Activated naive CD4-positive, alpha-beta T cell treated with anti-CD3 and anti-CD28 coated beads, Interleukin-2, amount 10 ng/mL, durations not matched to agents 7 days and 5 days (primary cell): Measurements from ENCODE around the gene MNAT1.
"Not testable (repeated sequence)": the region's sequence is repeated elsewhere in the genome, so short reads cannot be mapped to it uniquely, and the experiment has no call there.

Experiments used
- CTCF ChIA-PET: fragments of 350-600 bp; sonication (Branson Sonifier 250); formaldehyde crosslinking; loops from one replicate; lab custom pipeline; 2021; ENCODE audit warnings: antibody characterized with exemption; lab: Charles Lee
- DNase-seq: peaks from one replicate; pipeline ENCODE4 v3.0.0-alpha.2; 2020
- H3K27ac Mint-ChIP-seq: one replicate; pipeline ENCODE4 v1.8.0; 2021; ENCODE audit warnings: mild to moderate bottlenecking, moderate library complexity, mixed read lengths
- H3K27me3 Mint-ChIP-seq: one replicate; pipeline ENCODE4 v1.8.0; 2021; ENCODE audit warnings: mild to moderate bottlenecking, mixed read lengths
- H3K36me3 Mint-ChIP-seq: one replicate; pipeline ENCODE4 v1.8.0; 2021; ENCODE audit warnings: mixed read lengths
- H3K4me1 Mint-ChIP-seq: one replicate; pipeline ENCODE4 v1.8.0; 2021; ENCODE audit warnings: mixed read lengths
- H3K4me3 Mint-ChIP-seq: one replicate; pipeline ENCODE4 v1.8.0; 2021; ENCODE audit warnings: mild to moderate bottlenecking, moderate library complexity, mixed read lengths
- H3K9me3 Mint-ChIP-seq: one replicate; pipeline ENCODE4 v1.8.0; 2021; ENCODE audit warnings: mixed read lengths

Gene MNAT1

DNA sequence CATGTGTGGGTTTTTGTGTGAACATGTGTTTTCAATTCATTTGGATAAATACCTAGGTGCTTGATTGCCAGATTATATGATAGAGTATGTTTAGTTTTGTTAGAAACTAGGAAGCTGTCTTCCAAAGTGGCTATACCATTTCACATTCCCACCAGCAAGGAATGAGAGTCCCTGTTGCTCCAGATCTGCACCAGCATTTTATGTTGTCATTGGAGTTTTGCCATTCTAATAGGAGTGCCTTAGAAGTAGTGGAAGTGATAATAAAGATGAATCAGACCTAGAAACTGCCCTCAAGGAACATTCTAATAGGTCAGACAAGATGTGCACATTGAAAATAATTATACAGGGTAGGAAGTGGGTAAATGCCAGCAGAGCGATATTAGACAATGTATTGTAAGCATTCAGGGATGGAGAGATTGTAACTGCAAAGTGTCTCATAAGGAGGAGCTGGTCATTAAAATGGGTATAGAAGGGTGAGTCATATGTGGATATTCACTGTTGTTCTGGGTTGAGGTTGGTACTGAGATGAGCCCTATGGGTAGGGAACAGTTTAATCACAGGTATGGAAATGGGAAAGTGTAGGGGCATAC, 71.4 kb downstream of the MNAT1 start:
- no peak for DNase-seq

DNA sequence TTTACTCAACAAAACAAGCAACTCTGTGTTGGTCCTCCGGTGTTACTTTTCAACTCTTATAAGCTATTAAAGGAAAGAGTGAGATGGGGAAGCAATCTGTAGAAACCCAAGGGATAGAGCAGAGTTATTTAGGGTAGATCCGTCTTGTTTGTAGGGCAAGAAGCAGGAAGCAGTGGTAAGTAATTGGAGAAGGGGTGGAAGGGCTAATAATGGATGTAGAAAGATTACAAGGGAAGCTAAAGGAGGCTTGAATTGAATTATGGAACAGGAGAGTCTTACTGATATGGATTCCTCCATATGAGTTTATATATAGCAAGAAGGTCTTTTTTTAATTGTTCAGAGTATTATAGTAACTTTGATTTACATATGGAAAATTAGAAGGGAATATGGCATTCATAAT, 72.7 kb downstream of the MNAT1 start:
- Mint-ChIP-seq H3K4me3 (no peak overlapping the region), H3K27me3 (no peaks in the 10 kb centered on the region), H3K4me1 (no peaks in the 10 kb centered on the region), H3K9me3 (no peaks in the 10 kb centered on the region), H3K36me3 (peaks cover 3% of the 10 kb centered on the region), H3K27ac (no peak overlapping the region)
- no peak for DNase-seq
- CTCF ChIA-PET: no interaction called here

More for the DNA sequence above, 71.4 kb downstream of the MNAT1 start:
- Mint-ChIP-seq H3K9me3 (no peaks in the 10 kb centered on the region), H3K27ac (no peak overlapping the region), H3K36me3 (peaks cover 3% of the 10 kb centered on the region), H3K27me3 (no peaks in the 10 kb centered on the region), H3K4me1 (no peaks in the 10 kb centered on the region), H3K4me3 (no peak overlapping the region)
- CTCF ChIA-PET: no interaction called here

DNA sequence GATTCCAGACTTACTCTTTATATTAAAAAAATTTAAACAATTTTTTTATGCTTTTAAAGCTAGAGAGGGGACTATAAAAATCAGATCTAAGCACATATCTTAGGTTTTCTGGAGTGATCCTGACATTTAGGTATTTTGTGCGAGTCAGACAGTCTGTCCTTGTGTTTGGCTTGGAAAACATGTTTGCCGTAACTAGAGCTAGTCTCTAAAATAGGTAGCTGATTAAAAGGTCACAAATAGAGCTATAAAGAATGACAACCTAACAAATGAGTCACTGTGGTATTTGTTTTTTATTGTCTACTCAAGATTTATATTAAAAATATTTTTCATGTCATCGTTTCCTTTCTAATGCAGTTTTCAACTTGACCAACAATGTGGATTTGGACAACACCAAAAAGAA, 73.4 kb downstream of the MNAT1 start:
- DNase-seq: no peak
- Mint-ChIP-seq H3K27ac (no peak overlapping the region), H3K9me3 (no peaks in the 10 kb centered on the region), H3K4me1 (no peaks in the 10 kb centered on the region), H3K36me3 (peaks cover 9% of the 10 kb centered on the region), H3K4me3 (no peak overlapping the region), H3K27me3 (no peaks in the 10 kb centered on the region)
- CTCF ChIA-PET: no interaction called here

DNA sequence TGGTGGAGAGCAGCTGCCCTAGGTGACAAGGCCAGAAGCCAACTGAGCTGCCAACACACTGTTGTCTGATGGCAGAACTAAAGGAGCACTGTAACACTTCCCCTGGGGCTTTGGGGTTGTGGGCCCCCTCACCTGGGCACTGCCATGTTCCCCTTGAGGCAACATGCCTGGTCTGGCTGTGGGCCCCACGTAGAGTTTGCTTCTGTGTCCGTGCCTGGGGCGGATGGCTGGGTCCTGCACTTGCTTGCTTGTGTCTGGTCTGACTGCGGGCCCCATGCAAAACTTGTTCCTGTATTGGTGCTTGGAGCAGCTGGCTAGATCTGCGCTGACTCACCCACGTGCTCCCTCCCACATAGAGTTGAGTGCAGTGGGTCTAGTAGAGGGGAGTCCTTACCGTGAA, 78.4 kb downstream of the MNAT1 start:
- Mint-ChIP-seq H3K9me3 (no peaks in the 10 kb centered on the region), H3K4me1 (peaks cover 2% of the 10 kb centered on the region), H3K36me3 (peaks cover 14% of the 10 kb centered on the region), H3K27me3 (no peaks in the 10 kb centered on the region), H3K27ac (no peak overlapping the region), H3K4me3 (no peak overlapping the region)
- CTCF ChIA-PET: no interaction called here
- no peak for DNase-seq

DNA sequence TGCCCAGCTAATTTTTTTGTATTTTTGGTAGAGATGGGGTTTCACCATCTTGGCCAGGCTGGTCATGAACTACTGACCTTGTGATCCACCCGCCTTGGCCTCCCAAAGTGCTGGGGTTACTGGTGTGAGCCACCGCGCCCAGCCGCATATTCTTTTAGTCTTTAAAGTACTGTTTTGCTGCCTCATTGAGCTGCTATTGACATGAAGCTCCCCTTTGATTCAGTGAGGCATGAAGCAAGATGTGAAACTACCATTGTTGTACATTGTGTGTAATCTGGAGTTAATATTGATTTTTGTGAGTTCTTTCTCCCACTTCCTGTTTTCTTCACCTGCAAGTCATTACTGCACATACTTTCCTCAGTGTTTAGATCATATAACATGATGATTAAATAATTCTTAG, 80.8 kb downstream of the MNAT1 start:
- H3K4me3 Mint-ChIP-seq: no peak overlapping the region
- no peak for DNase-seq
- no peaks in the 10 kb centered on the region for H3K27me3 Mint-ChIP-seq
- H3K9me3 Mint-ChIP-seq: no peaks in the 10 kb centered on the region
- H3K27ac Mint-ChIP-seq: no peak overlapping the region
- CTCF ChIA-PET: no interaction called here
- H3K4me1 Mint-ChIP-seq: peaks cover 2% of the 10 kb centered on the region
- H3K36me3 Mint-ChIP-seq: peaks cover 16% of the 10 kb centered on the region

DNA sequence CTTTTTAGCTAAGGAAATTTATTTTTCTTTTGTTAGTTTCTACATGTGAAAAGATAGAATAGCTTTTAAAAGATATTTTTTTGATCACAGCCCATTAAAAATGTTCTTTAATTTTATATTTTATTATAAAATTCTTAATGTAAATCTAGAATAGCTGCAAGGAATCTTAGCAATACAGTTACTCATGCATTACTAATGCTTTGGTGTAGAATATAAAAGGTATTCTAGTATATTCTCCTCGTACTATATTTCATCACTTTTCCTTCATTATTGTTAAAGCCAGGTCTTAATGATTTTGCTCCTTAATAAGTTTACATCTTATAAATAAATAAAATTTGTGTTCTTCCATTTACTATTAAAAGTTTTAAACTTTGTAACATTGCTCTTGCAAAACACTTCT, 82.6 kb downstream of the MNAT1 start:
- CTCF ChIA-PET: no interaction called here
- H3K4me1 Mint-ChIP-seq: peaks cover 2% of the 10 kb centered on the region
- no peak overlapping the region for H3K27ac Mint-ChIP-seq
- no peaks in the 10 kb centered on the region for H3K27me3 Mint-ChIP-seq
- no peaks in the 10 kb centered on the region for H3K9me3 Mint-ChIP-seq
- DNase-seq: no peak
- peaks cover 14% of the 10 kb centered on the region for H3K36me3 Mint-ChIP-seq
- H3K4me3 Mint-ChIP-seq: no peak overlapping the region

DNA sequence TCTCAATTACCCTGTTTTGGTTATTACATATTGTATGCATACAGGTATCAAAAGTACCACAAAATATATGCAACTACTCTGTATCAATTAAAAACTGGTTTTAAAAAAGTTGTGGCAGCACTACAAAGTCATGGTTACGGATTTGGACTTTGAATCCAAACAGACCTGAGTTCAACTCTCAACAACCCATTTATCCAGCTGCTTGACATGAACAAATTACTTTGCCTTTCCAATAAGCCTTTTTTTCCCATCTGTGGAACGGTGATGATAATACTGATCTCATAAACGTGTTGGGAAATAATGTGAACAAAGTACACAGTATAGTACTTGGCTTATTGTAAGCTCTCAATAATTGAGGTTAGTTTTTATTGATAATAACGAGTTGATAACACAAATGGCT, 85.0 kb downstream of the MNAT1 start:
- Mint-ChIP-seq H3K4me3 (no peak overlapping the region), H3K27ac (no peak overlapping the region), H3K4me1 (peaks cover 2% of the 10 kb centered on the region), H3K27me3 (no peaks in the 10 kb centered on the region), H3K36me3 (peaks cover 2% of the 10 kb centered on the region), H3K9me3 (no peaks in the 10 kb centered on the region)
- CTCF ChIA-PET: no interaction called here
- DNase-seq: no peak

DNA sequence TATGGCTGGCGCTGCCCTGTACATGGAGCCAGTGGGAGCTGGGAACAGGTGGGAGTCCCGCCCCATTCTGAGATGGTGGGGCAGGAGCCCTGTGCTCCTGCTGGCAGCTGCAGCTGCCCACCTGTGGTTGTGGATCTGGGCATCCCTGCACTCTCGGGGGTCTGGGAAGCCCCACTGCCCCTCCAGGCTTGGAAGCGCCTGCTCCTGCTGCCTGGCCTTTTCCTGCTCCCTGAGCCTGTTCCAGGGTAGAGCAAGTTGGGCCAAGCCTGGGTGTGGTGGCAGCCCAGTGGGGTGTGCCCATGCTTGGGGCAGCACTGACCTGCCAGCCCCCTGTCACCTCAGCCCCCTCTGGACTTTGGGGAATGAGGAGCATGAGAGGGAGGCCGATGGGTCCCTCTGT, 104.0 kb downstream of the MNAT1 start:
- peaks cover 14% of the 10 kb centered on the region for H3K36me3 Mint-ChIP-seq
- no peaks in the 10 kb centered on the region for H3K27me3 Mint-ChIP-seq
- no peaks in the 10 kb centered on the region for H3K4me1 Mint-ChIP-seq
- peaks cover 14% of the 10 kb centered on the region for H3K9me3 Mint-ChIP-seq
- DNase-seq: no peak
- CTCF ChIA-PET: no interaction called here
- no peak overlapping the region for H3K27ac Mint-ChIP-seq
- no peak overlapping the region for H3K4me3 Mint-ChIP-seq

DNA sequence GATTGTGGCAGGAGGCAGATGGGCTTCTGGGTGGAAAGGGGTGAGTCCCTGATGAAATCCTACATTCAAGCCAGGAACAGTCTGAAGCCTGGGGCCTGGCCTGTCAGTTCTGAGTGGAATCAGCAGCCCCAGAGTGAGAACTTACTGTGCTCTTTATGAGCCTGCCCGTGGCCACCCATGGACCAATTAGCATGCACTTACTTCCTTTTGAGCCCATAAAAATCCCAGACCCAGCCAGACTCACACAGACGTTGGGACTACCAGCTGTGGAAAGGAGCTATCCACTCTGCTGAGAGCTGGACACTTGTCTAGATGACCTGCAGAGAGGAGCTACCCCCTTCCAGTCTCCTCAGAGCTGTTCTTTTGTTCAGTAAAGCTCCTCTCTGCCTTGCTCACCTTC, 104.5 kb downstream of the MNAT1 start:
- Mint-ChIP-seq H3K36me3 (peaks cover 11% of the 10 kb centered on the region), H3K4me1 (no peaks in the 10 kb centered on the region), H3K27ac (no peak overlapping the region), H3K9me3 (peaks cover 9% of the 10 kb centered on the region), H3K4me3 (no peak overlapping the region), H3K27me3 (no peaks in the 10 kb centered on the region)
- CTCF ChIA-PET: no interaction called here
- no peak for DNase-seq

DNA sequence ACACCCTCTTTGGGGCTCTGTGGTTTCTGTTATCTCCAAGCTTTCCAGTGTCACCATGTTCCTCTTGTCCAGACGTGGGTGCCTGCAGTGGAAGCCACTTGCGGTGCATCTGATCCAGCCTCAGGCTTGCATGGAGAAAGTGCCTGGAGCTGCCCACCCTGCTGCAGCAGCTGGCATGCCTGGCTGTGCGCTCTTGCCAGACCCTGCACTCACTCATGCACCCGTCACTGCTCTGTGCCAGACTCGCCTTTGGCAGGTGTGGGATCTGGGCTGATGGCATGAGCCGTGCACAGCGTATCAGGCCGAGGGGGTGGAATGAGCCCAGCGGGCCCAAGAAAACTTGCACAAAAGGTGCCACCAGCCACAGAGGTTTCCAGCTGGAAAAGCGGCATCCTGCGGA, 105.1 kb downstream of the MNAT1 start:
- Mint-ChIP-seq H3K27ac (no peak overlapping the region), H3K27me3 (no peaks in the 10 kb centered on the region), H3K4me1 (no peaks in the 10 kb centered on the region), H3K9me3 (peaks cover 8% of the 10 kb centered on the region), H3K4me3 (no peak overlapping the region), H3K36me3 (peaks cover 10% of the 10 kb centered on the region)
- DNase-seq: no peak
- CTCF ChIA-PET: no interaction called here

DNA sequence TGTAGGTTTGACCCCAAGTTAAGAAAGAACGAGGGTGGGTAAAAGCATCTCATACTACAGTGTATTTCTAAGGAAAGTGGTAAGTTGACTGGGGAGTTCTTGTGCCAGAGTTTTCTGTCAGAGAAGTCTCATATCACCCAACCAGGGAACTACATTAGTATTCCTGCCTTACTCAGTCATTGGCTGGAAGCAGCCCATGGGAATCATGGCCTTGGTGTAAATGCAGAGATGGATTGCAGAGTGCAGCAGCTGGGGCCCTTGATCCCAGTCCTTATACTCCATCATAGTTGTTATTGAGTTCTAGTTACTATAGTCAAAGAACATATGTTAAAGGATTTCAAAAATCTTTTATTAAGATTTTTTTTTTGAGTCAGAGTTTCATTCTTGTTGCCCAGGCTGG, 105.8 kb downstream of the MNAT1 start:
- Mint-ChIP-seq H3K9me3 (peaks cover 8% of the 10 kb centered on the region), H3K4me3 (no peak overlapping the region), H3K36me3 (peaks cover 10% of the 10 kb centered on the region), H3K27me3 (no peaks in the 10 kb centered on the region), H3K27ac (no peak overlapping the region), H3K4me1 (no peaks in the 10 kb centered on the region)
- DNase-seq: no peak
- CTCF ChIA-PET: no interaction called here

DNA sequence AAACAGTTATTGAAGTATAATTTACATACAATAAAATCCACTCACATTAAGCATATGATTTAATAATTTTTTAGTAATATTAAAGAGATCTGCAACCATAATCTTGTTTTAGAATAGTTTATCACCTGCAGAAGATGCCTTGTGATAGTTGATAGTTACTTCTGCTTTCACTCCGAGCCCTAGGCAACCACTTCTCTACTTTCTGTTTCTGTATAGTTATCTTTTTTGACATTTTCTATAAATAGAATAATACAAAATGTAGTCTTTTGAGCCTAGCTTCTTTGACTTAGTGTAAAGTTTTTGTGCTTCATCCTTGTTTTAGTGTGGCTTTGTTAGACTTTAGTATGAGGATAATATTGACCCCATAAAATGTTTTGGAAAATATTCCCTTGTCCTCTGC, 111.0 kb downstream of the MNAT1 start:
- Mint-ChIP-seq H3K27ac (no peak overlapping the region), H3K36me3 (peaks cover 11% of the 10 kb centered on the region), H3K9me3 (peaks cover 6% of the 10 kb centered on the region), H3K27me3 (no peaks in the 10 kb centered on the region), H3K4me3 (no peak overlapping the region), H3K4me1 (peaks cover 6% of the 10 kb centered on the region)
- CTCF ChIA-PET: no interaction called here
- DNase-seq: no peak

DNA sequence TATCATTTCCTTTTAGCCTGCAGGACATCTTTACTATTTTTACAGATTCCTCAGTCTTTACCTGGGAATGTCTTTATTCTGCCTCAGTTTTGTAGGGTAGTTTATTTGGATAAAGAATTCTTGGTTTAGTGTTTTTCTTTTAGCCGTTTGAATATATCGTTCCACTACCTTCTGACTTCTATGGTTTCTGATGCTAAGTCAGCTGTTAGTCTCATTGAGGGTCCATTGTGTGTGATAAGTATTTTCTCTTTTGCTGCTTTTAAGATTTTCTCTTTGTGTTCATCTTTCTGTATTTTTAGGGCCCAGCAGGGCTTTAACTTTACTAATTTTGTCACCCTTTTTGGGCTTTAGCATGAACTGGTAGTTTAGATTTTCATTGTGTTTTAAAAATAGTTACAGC, 113.5 kb downstream of the MNAT1 start:
- Mint-ChIP-seq H3K27ac (no peak overlapping the region), H3K4me3 (no peak overlapping the region), H3K4me1 (peaks cover 6% of the 10 kb centered on the region), H3K9me3 (peaks cover 11% of the 10 kb centered on the region), H3K27me3 (no peaks in the 10 kb centered on the region), H3K36me3 (peaks cover 21% of the 10 kb centered on the region)
- CTCF ChIA-PET: no interaction called here
- no peak for DNase-seq

DNA sequence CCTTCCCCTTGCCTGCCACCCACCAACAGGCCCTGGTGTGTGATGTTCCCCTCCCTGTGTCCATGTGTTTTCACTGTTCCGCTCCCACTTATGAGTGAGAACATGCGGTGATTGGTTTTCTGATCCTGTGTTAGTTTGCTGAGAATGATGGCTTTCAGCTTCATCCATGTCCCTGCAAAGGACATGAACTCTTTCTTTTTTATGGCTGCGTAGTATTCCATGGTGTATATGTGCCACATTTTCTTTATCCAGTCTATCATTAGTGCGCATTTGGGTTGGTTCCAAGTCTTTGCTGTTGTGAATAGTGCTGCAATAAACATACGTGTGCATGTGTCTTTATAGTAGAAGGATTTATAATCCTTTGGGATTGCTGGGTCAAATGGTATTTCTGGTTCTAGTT, 117.1 kb downstream of the MNAT1 start:
- Mint-ChIP-seq H3K36me3 (peaks cover 28% of the 10 kb centered on the region), H3K9me3 (peaks cover 11% of the 10 kb centered on the region)
- CTCF ChIA-PET, H3K4me3 Mint-ChIP-seq, H3K27ac Mint-ChIP-seq, H3K4me1 Mint-ChIP-seq, H3K27me3 Mint-ChIP-seq, DNase-seq: not testable (repeated sequence)

DNA sequence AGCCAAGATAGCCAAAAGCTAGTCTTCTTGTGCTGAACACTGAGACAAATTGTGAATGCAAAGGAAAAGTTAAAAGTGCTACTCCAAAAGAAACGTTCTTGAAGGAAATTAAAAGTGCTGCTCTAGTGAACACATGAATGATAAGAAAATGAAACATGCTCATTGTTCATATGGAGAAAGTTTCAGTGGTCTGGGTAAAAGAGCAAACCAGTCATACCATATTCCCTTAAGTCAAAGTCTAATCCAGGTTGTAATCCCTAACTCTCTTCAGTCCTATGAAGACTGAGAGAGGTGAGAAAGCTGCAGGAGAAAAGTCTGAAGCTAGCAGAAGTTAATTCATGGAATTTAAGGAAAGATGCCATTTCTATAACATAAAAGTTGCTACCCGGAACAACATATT, 121.5 kb downstream of the MNAT1 start:
- CTCF ChIA-PET: no interaction called here
- Mint-ChIP-seq H3K9me3 (peaks cover 12% of the 10 kb centered on the region), H3K4me3 (no peak overlapping the region), H3K27me3 (no peaks in the 10 kb centered on the region), H3K27ac (no peak overlapping the region), H3K36me3 (peaks cover 19% of the 10 kb centered on the region), H3K4me1 (peaks cover 2% of the 10 kb centered on the region)
- no peak for DNase-seq

DNA sequence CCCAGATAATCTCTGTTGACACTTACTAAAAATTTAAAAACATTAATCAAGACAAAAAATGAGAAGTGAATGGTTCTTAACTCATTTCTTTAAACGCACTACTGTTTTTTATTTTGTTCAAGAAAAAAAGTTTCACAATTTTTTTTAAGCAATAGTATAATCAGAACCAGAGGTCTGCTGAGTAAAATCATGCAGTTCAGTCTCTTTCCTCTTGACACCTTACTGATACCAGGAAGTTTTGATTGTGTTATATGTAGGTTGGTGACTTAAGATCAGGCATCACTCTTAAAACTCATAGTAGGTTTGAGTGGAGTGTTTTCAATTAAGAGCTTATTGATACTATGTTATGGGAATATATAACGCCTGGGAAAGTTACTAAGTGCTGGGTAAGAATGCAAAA, 125.0 kb downstream of the MNAT1 start:
- no peak for DNase-seq
- CTCF ChIA-PET: no interaction called here
- peaks cover 9% of the 10 kb centered on the region for H3K36me3 Mint-ChIP-seq
- H3K4me1 Mint-ChIP-seq: peaks cover 2% of the 10 kb centered on the region
- H3K27me3 Mint-ChIP-seq: no peaks in the 10 kb centered on the region
- peaks cover 7% of the 10 kb centered on the region for H3K9me3 Mint-ChIP-seq
- H3K27ac Mint-ChIP-seq: no peak overlapping the region
- H3K4me3 Mint-ChIP-seq: no peak overlapping the region
